Activated CD8-positive, alpha-beta T cell treated with anti-CD3 and anti-CD28 coated beads, Interleukin-2, amount 10 ng/mL, durations not matched to agents 7 days and 5 days (primary cell): ENCODE measurements around the gene VAX1. TPM values are rescaled to one million over a fixed set of nuclear protein-coding genes. Genes with fewer than 3 reads are reported as not detected.

Source experiments
- ATAC-seq: fragments of 150-1000 bp; cut with Tn5 transposase; one replicate; pipeline ENCODE4 v1.10.0; 2021; ENCODE audit warnings: moderate library complexity
- CTCF ChIA-PET: fragments of 350-600 bp; sonication (Branson Sonifier 250); formaldehyde crosslinking; loops from one replicate; lab custom pipeline; 2021; ENCODE audit warnings: antibody characterized with exemption; lab: Charles Lee
- POLR2A ChIA-PET: fragments of 350-600 bp; sonication (Branson Sonifier 250); formaldehyde crosslinking; loops from one replicate; lab custom pipeline; 2021; ENCODE audit warnings: antibody characterized with exemption; lab: Charles Lee
- DNase-seq: peaks from one replicate; pipeline ENCODE4 v3.0.0-alpha.2; 2020
- H3K27ac Mint-ChIP-seq: one replicate; pipeline ENCODE4 v1.8.0; 2021; ENCODE audit warnings: mild to moderate bottlenecking, mixed read lengths
- H3K27me3 Mint-ChIP-seq: one replicate; pipeline ENCODE4 v1.8.0; 2021; ENCODE audit warnings: low read depth, mixed read lengths
- H3K36me3 Mint-ChIP-seq: one replicate; pipeline ENCODE4 v1.8.0; 2021; ENCODE audit warnings: low read depth, mixed read lengths
- H3K4me1 Mint-ChIP-seq: one replicate; pipeline ENCODE4 v1.8.0; 2021; ENCODE audit warnings: low read depth, mixed read lengths
- H3K4me3 Mint-ChIP-seq: one replicate; pipeline ENCODE4 v1.8.0; 2021; ENCODE audit warnings: mild to moderate bottlenecking, mixed read lengths
- H3K9me3 Mint-ChIP-seq: one replicate; pipeline ENCODE4 v1.8.0; 2022; ENCODE audit warnings: mixed read lengths; ENCODE audit not compliant: insufficient read depth
- total RNA-seq, 2 experiments: library from RNA; stranded (reverse); gene quantifications; one replicate each; pipeline ENCODE4 v1.2.3, GENCODE V29; 2021

VAX1 gene
- total RNA-seq, 2 experiments from 2014 or later: not detected

DNA sequence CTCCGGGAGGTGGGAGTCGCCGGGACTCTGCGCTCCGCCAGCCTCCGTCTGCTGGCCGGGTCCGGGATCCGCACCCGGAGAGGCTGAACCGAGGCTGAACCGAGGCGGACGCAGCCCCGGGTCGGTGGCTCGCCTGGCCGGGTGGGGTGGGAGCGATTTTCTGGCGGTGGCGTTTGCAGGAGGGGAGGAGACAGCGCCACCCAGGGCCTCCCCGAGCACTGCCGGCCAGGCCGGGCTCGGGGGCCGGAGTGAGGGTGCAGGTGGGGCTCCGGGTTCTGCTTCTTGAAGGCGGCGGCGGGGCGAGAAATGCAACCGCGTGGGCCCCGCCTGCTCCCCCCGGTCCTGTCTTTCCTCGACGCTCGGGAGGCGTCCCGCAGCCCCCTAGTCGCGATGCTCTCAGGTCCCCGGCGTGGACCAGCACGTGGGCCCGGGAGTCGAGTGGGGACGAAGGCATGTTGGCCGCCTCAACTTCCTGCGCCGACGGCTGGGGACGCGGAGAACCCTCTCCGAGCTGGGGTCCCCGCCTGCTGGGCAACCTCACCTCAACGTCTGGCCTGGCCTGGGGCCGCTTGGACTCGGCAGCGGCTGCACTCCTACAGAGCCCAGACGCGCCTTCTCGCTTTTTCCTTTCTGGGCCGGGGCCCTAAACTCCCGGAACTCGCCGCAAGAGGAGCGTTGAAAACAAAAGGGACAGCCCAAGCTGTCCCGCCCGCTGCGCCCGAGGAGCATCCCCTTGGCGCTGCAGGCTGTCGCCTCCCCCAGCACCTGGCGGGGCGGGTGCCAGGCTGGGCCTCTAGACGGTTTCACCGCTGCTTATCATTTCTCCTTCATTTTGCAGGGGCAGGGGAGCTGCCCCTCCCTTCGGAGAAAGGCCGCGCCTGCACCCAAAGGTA, 25.2 kb upstream of the VAX1 start:
- ChIA-PET POLR2A (interaction anchor here (0.6 kb wide), 1 partner anchor 1707 kb away, joined by 4 read pairs; no protein-coding TSS in a partner anchor), CTCF (interaction anchor here (4.6 kb wide), 1 partner anchor 12 kb away, joined by 22 read pairs; no protein-coding TSS in a partner anchor)
- Mint-ChIP-seq H3K9me3 (peaks cover 5% of the 10 kb centered on the region), H3K36me3 (peaks cover 8% of the 10 kb centered on the region), H3K4me3 (no peak overlapping the region), H3K27ac (no peak overlapping the region), H3K27me3 (peaks cover 72% of the 10 kb centered on the region), H3K4me1 (peaks cover 10% of the 10 kb centered on the region)
- no peak for ATAC-seq
- no peak for DNase-seq

DNA sequence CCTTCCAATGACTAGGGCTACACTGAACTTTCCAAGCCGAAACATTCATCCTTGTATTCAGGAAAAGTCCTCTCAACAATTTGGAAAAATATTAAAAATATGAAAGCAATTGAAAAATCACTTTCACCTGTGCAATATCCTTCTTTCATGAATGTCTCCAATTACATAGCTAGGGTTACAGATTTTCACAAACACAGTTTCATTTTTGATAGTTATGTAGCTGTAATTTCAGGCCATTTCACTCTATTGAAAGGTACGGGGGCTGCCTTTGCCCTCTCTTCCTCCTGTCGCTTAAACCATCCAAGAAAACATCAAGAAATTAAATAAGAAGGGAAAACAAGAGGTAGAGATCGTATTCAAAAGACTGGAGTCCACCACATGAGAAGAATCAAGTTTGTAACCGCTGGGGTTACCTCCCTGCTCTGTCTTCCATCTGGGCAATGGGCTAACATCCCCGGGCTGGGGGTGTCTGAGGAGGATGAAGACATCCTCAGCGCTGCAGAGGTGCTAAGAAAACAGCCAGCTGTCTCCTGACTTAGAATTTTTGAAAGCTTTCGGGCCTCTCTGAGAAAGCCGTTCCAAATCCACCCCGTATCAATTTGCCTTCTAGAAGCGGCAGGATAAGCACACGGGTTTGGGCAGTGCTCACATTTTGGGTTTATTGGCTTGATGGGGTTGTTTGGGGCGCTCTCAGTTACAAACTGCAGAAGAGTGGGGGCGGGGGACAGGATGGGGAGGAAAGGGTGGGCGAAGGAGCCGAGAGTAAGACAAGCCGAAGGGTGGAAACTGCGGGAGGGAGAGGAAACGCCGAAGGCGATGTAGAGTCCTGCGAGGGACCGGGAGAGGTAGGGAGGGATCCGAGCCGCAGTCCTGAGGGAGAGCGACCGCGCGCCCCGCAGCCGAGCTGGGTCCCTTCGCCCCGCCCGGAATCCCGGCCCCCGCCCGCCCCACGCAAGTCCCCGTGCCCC, 24.3 kb upstream of the VAX1 start:
- Mint-ChIP-seq H3K4me3 (no peak overlapping the region), H3K27me3 (peaks cover 75% of the 10 kb centered on the region), H3K36me3 (peaks cover 8% of the 10 kb centered on the region), H3K27ac (peak overlapping the region; percentile 69), H3K4me1 (peaks cover 8% of the 10 kb centered on the region), H3K9me3 (peaks cover 5% of the 10 kb centered on the region)
- POLR2A ChIA-PET: no interaction called here
- no peak for ATAC-seq
- no peak for DNase-seq
- CTCF ChIA-PET: interaction anchor here (0.9 kb wide), 1 partner anchor 12 kb away, joined by 3 read pairs; no protein-coding TSS in a partner anchor

DNA sequence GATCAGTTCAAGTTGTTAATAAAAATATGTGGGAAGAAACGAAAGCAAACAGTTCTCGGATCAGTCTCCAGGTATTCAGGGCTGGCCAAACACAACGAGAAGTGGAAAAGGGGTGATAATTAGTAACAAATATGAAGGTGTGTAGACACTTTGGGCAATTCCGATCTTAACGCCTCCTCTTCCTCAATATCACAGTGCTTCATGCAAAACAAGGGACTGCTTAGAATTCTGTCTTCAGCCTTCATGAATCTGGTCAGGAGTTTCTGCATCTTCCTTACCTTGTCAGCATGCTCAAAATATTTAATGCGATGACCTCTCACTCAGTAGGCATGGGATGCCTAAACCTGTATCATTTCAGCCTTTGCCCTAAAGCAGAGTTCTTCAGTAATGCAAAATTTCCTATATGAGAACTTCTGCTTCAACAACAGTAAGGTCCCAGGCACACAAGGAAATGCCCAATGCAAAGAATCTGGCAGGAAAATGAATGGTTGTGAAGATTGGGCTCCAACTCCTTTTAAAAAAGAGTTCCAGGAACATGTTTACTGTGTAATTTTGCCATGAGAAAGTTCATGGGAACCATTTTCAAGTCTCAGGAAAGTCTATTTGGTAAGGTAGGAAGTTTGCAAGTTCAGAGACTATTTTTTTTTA, 23.4 kb upstream of the VAX1 start:
- H3K27ac Mint-ChIP-seq: no peak overlapping the region
- CTCF ChIA-PET: interaction anchor here (0.9 kb wide), 1 partner anchor 13 kb away, joined by 3 read pairs; no protein-coding TSS in a partner anchor
- H3K27me3 Mint-ChIP-seq: peaks cover 72% of the 10 kb centered on the region
- H3K9me3 Mint-ChIP-seq: peaks cover 5% of the 10 kb centered on the region
- H3K36me3 Mint-ChIP-seq: peaks cover 5% of the 10 kb centered on the region
- ATAC-seq (no peak), DNase-seq (no peak)
- H3K4me3 Mint-ChIP-seq: no peak overlapping the region
- POLR2A ChIA-PET: no interaction called here
- H3K4me1 Mint-ChIP-seq: peaks cover 2% of the 10 kb centered on the region

DNA sequence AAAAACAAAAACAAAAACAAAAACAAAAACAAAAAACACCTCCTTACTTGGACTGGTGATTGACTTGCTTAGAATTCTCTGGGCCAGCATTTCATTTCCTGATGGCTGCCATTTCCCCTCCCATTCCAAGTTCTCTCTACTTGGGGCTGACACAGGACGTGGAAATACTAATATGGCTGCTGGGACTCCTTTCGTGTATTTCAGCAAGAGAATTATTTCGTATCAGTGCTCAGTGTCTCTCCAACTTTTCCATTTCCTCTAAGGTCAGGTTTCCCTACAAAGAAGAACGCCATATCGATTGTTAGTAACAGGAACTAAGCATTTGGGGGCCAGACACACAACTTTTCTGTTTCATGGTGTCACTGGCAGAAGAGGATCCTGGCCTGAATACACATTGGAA, 22.5 kb upstream of the VAX1 start:
- Mint-ChIP-seq H3K4me3 (no peak overlapping the region), H3K36me3 (peaks cover 5% of the 10 kb centered on the region), H3K27me3 (peaks cover 67% of the 10 kb centered on the region), H3K9me3 (peaks cover 5% of the 10 kb centered on the region), H3K27ac (no peak overlapping the region), H3K4me1 (no peaks in the 10 kb centered on the region)
- no peak for ATAC-seq
- DNase-seq: no peak
- CTCF ChIA-PET: no interaction called here
- POLR2A ChIA-PET: no interaction called here

DNA sequence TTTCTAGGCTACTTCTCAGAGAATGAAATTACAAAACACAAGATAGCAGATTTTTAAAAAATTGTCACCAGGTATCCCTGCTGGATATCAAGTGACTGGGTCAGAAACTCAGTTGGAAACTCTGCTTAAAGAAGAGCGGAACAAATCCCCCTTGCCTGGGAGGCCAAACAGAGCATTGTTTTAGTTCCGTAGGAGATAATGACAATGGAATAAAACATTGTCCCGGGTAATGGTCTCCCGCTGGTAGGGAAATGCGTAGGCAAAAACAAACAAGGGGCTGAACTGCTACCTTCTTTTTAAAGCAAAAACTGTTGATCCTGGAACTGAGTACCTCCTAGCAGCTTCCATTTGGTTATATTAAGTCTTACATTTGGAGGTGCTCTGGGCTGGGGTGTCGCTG, 21.3 kb upstream of the VAX1 start:
- ChIA-PET CTCF (interaction anchor here (2.1 kb wide), 1 partner anchor 8 kb away, joined by 9 read pairs; no protein-coding TSS in a partner anchor), POLR2A (no interaction called here)
- ATAC-seq: no peak
- DNase-seq: no peak
- H3K4me3 Mint-ChIP-seq: no peak overlapping the region
- H3K27me3 Mint-ChIP-seq: peaks cover 61% of the 10 kb centered on the region
- peaks cover 5% of the 10 kb centered on the region for H3K36me3 Mint-ChIP-seq
- no peaks in the 10 kb centered on the region for H3K4me1 Mint-ChIP-seq
- no peak overlapping the region for H3K27ac Mint-ChIP-seq
- H3K9me3 Mint-ChIP-seq: peaks cover 5% of the 10 kb centered on the region

DNA sequence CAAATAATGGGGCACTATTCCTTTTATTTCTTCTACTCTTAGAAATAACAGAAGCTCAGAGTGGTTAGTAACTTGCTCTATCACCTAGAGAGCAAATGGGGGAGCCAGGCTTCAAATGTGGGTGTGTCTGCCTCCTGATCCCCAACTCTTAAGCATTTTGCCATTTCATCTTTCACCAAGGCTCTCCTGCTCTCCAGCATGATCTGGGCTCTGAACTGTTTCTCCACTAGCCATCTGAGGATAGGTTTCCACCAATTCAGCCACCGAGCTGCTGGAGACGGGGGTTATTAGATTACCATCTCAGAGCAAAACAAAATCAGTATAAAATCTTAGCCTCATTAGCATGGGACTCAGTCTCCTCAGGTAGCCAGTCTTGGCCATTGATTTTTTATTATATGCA, 20.2 kb upstream of the VAX1 start:
- H3K27ac Mint-ChIP-seq: no peak overlapping the region

DNA sequence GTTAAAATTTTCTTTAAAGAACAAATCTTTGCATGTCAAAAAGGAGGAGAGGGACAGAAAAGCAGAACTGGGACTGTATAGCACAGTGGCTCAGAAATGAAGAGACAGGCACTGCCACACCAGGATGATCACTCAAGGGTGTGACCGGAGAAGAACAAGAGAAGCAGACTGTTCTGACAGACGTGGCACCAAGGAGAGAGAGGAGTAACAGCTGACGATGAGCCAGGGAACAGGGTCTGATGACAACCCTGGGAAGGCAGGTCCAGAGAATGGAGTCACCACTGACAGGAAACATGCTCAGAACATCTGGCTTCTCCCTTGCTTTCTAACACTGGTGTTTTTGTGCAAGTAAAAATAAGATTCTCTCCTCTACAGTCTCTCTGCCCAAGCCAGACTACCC, 14.6 kb upstream of the VAX1 start:
- no peak overlapping the region for H3K4me3 Mint-ChIP-seq
- no peaks in the 10 kb centered on the region for H3K4me1 Mint-ChIP-seq
- H3K9me3 Mint-ChIP-seq: no peaks in the 10 kb centered on the region
- CTCF ChIA-PET: no interaction called here
- peaks cover 27% of the 10 kb centered on the region for H3K27me3 Mint-ChIP-seq
- POLR2A ChIA-PET: no interaction called here
- ATAC-seq (no peak), DNase-seq (no peak)
- no peaks in the 10 kb centered on the region for H3K36me3 Mint-ChIP-seq
- H3K27ac Mint-ChIP-seq: no peak overlapping the region

More for the DNA sequence above, 20.2 kb upstream of the VAX1 start:
- Mint-ChIP-seq H3K9me3 (peaks cover 5% of the 10 kb centered on the region), H3K36me3 (peaks cover 5% of the 10 kb centered on the region), H3K4me3 (no peak overlapping the region), H3K27me3 (peaks cover 61% of the 10 kb centered on the region), H3K4me1 (no peaks in the 10 kb centered on the region)
- ATAC-seq (no peak), DNase-seq (no peak)
- ChIA-PET CTCF (interaction anchor here (1.9 to 2.1 kb wide), 2 partner anchors 9 to 17 kb away, joined by 8 to 9 read pairs; no protein-coding TSS in a partner anchor), POLR2A (no interaction called here)

DNA sequence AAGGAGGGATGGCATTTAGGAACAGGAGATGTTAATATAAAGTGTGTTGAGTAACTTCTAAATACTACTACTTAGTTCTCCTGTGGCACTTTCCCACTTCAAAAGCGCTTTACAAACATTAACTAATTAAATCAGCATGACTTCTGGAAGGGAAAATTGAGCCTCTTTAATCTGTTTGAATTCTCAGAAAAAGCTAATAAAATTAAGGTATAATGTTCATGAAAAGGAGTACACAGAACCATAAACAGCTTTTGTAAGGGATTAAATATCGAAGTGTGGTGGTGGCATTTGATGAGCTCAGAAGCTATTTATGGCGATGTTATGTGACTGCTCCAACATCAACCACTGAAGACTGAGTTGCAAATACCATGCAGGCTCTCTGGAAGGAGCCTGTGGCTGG, 10.2 kb upstream of the VAX1 start:
- ATAC-seq: no peak
- no peaks in the 10 kb centered on the region for H3K9me3 Mint-ChIP-seq
- peaks cover 19% of the 10 kb centered on the region for H3K27me3 Mint-ChIP-seq
- H3K4me3 Mint-ChIP-seq: no peak overlapping the region
- no peaks in the 10 kb centered on the region for H3K36me3 Mint-ChIP-seq
- no peaks in the 10 kb centered on the region for H3K4me1 Mint-ChIP-seq
- no peak for DNase-seq
- H3K27ac Mint-ChIP-seq: no peak overlapping the region
- ChIA-PET POLR2A (no interaction called here), CTCF (no interaction called here)

DNA sequence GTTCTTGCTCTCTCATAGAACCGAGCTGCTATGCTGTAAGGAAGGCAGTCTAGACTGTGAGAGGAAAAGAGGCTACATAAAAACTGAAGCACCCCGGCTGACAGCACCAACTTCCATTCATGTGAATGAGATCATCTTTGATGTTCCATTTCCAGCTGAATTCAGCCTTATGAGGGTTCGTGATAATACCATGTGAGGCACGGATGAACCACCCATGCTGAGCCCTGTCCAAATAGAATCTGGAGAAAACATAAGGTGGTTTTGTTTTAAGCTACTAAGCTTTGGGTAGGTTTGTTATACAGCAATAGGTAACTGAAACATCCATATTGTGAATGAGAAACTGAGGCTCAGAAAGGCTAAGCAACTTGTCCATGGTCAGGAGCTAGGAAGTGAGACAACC, 6.9 kb upstream of the VAX1 start:
- no peak for DNase-seq
- H3K27ac Mint-ChIP-seq: no peak overlapping the region
- H3K4me1 Mint-ChIP-seq: no peaks in the 10 kb centered on the region
- peaks cover 5% of the 10 kb centered on the region for H3K36me3 Mint-ChIP-seq
- no peak overlapping the region for H3K4me3 Mint-ChIP-seq
- ChIA-PET POLR2A (no interaction called here), CTCF (interaction anchor here (2.0 kb wide), 1 partner anchor 30 kb away, joined by 6 read pairs; no protein-coding TSS in a partner anchor)
- peaks cover 32% of the 10 kb centered on the region for H3K27me3 Mint-ChIP-seq
- peaks cover 3% of the 10 kb centered on the region for H3K9me3 Mint-ChIP-seq
- no peak for ATAC-seq

DNA sequence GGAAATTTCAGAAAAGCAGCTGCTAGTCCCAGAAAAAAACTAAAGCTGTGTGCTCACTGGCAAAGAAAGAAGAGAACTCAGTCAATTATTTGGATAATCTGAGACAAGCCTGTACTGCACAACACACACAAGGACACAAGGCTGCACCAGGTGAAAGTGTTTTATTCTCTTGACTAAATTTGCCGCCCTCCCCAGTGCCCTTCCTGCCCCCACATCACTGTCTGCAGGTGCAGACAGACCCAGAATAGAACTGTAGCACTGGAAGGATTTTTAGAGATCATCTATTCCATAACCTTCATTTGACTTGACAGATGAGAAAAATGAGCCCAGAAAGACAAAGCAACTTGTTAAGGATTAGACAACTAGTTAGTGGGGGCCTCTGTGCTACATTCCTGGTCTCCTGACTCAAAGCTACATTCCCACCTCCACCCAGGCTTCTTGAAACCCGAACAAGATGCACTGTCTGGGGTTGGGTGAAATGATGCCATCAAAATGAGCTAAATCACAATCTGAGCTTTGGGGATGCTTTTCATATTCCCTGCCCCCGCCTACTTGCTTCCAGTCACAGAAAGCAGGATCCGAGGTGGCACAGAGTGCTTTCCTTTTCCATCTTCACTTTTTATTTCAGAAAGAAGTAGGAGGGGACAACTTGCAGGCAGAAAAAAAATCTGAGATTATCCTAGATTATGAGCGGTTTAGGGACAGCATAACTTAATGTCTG, 5.2 kb upstream of the VAX1 start:
- ATAC-seq (no peak), DNase-seq (no peak)
- Mint-ChIP-seq H3K4me1 (peaks cover 2% of the 10 kb centered on the region), H3K36me3 (peaks cover 9% of the 10 kb centered on the region), H3K4me3 (no peak overlapping the region), H3K27me3 (peaks cover 41% of the 10 kb centered on the region), H3K9me3 (peaks cover 8% of the 10 kb centered on the region), H3K27ac (no peak overlapping the region)
- CTCF ChIA-PET: interaction anchor here (2.0 kb wide), 1 partner anchor 32 kb away, joined by 6 read pairs; no protein-coding TSS in a partner anchor
- POLR2A ChIA-PET: no interaction called here
